Neural progenitor cell (in vitro differentiated cells): ENCODE data around the gene IFNLR1. TPM values are rescaled to one million over a fixed set of nuclear protein-coding genes. Genes with fewer than 3 reads are reported as not detected.

Source experiments
- DNase-seq: peaks from one replicate; pipeline ENCODE4 v3.0.0-alpha.2; 2016; ENCODE audit warnings: low spot score
- H2AFZ ChIP-seq: fragments of 200-600 bp; sonication (generic); replicated peaks from 2 replicates; pipeline ENCODE4 v1.6.1; 2016; ENCODE audit warnings: antibody characterized with exemption
- H3F3A ChIP-seq: fragments of 200-600 bp; sonication (generic); 2 replicates; pipeline ENCODE4 v1.6.1; 2016; ENCODE audit warnings: antibody characterized with exemption, low read depth
- H3K27ac ChIP-seq: fragments of 200-600 bp; sonication (generic); 2 replicates; pipeline ENCODE4 v1.5.1; 2016; ENCODE audit warnings: mild to moderate bottlenecking
- H3K27me3 ChIP-seq: fragments of 200-600 bp; sonication (generic); 2 replicates; pipeline ENCODE4 v1.6.1; 2016; ENCODE audit warnings: mild to moderate bottlenecking, moderate library complexity
- H3K36me3 ChIP-seq: fragments of 200-600 bp; sonication (generic); 2 replicates; pipeline ENCODE4 v1.5.1; 2016
- H3K4me1 ChIP-seq: fragments of 200-600 bp; sonication (generic); 2 replicates; pipeline ENCODE4 v1.6.1; 2016; ENCODE audit warnings: mixed run types
- H3K4me2 ChIP-seq: fragments of 200-600 bp; sonication (generic); 2 replicates; pipeline ENCODE4 v1.6.1; 2016
- H3K4me3 ChIP-seq: fragments of 200-600 bp; sonication (generic); 2 replicates; pipeline ENCODE4 v1.5.1; 2016
- H3K79me2 ChIP-seq: fragments of 200-600 bp; sonication (generic); 2 replicates; pipeline ENCODE4 v1.6.1; 2016; ENCODE audit warnings: low read depth
- H3K9ac ChIP-seq: fragments of 200-600 bp; sonication (generic); 2 replicates; pipeline ENCODE4 v1.6.1; 2016
- H3K9me3 ChIP-seq: fragments of 200-600 bp; sonication (generic); 2 replicates; pipeline ENCODE4 v1.5.1; 2016; ENCODE audit warnings: low read depth
- H4K20me1 ChIP-seq: fragments of 200-600 bp; sonication (generic); 2 replicates; pipeline ENCODE4 v1.6.1; 2016; ENCODE audit warnings: low read depth
- H3K27ac Mint-ChIP-seq: 3 replicates; pipeline ENCODE4 v1.8.0; 2021; ENCODE audit warnings: mixed read lengths
- H3K27me3 Mint-ChIP-seq: 2 replicates; pipeline ENCODE4 v1.8.0; 2022; ENCODE audit warnings: low read depth, mild to moderate bottlenecking, inconsistent platforms, moderate library complexity, mixed read lengths; ENCODE audit not compliant: insufficient read depth
- H3K36me3 Mint-ChIP-seq: 3 replicates; pipeline ENCODE4 v1.8.0; 2021; ENCODE audit warnings: mixed read lengths
- H3K4me1 Mint-ChIP-seq: 3 replicates; pipeline ENCODE4 v1.8.0; 2021; ENCODE audit warnings: mixed read lengths
- H3K4me3 Mint-ChIP-seq: 3 replicates; pipeline ENCODE4 v1.8.0; 2021; ENCODE audit warnings: mild to moderate bottlenecking, moderate library complexity, mixed read lengths
- H3K9me3 Mint-ChIP-seq: 3 replicates; pipeline ENCODE4 v1.8.0; 2020; ENCODE audit warnings: mixed read lengths
- EZH2 ChIP-seq: fragments of 200-600 bp; sonication (generic); IDR thresholded peaks from 2 replicates; pipeline ENCODE4 v1.6.1; 2017; ENCODE audit warnings: antibody characterized with exemption, mild to moderate bottlenecking, moderate library complexity
- EZH2phosphoT487 ChIP-seq: fragments of 200-600 bp; sonication (generic); IDR thresholded peaks from 2 replicates; pipeline ENCODE4 v1.6.1; 2017; ENCODE audit warnings: antibody characterized with exemption
- total RNA-seq: library from RNA; depleted of rRNA; stranded (reverse); fragments of >200 nt; gene quantifications from 2 replicates; pipeline ENCODE4 v1.2.3, GENCODE V29; 2015; ENCODE audit warnings: low replicate concordance
- TF ChIP-seq, protein P1 (sequence below): fragments of 200-600 bp; sonication (generic); IDR thresholded peaks from 2 replicates; pipeline ENCODE4 v1.5.1; 2017; ENCODE audit warnings: antibody characterized with exemption, mild to moderate bottlenecking

IFNLR1 gene
- total RNA-seq, 1 donor from 2014 or later, result 3.3 TPM

DNA sequence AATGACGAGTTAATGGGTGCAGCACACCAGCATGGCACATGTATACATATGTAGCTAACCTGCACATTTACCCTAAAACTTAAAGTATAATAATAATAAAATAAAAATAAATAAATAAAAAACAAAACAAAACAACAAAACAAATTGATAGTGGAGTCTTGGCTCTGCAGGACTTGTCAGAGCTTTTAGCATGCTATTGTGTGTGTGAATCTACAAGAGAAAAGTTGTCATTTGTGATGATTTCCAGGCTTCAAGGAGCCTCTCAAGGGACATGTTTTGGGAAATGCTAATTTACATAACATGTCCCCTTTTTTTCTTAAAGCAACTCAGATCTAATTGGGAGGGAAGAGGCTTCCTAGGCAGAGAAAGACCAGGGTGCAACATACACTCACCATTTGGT lies 53.3 kb downstream of the IFNLR1 start:
- no peaks in the 10 kb centered on the region for H3K79me2 ChIP-seq
- no peak overlapping the region for H3K4me3 Mint-ChIP-seq

DNA sequence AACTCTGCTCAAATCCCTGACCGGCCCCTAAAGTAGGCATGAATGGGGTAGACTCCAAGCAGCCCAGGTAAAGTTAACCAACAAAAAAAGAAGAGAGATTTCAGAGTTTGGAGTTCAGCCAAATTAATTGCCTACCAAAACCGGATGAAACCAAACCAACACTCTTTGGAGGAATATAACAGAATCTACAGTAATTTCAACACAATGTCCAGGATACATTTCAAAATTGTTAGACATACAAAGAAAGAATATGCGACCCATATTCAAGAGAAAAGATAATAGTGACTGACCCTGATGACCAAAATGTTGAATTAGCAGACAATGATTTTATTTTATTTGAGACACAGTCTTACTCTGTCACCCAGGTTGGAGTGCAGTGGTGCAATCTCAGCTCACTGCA lies 56.7 kb downstream of the IFNLR1 start:
- no peak overlapping the region for H3K4me2 ChIP-seq
- no peaks in the 10 kb centered on the region for H4K20me1 ChIP-seq
- peaks cover 2% of the 10 kb centered on the region for H3K9me3 Mint-ChIP-seq
- no peaks in the 10 kb centered on the region for H3K27me3 ChIP-seq
- no peak overlapping the region for H2AFZ ChIP-seq
- no peak overlapping the region for H3K27ac ChIP-seq
- H3K9ac ChIP-seq, result no peak overlapping the region
- H3K4me3 ChIP-seq, result no peak overlapping the region
- no peaks in the 10 kb centered on the region for H3K4me1 Mint-ChIP-seq
- H3K79me2 ChIP-seq, result no peaks in the 10 kb centered on the region
- H3K4me1 ChIP-seq, result no peaks in the 10 kb centered on the region
- no peaks in the 10 kb centered on the region for H3K36me3 ChIP-seq
- H3F3A ChIP-seq, result no peaks in the 10 kb centered on the region
- no peaks in the 10 kb centered on the region for H3K9me3 ChIP-seq
- no peaks in the 10 kb centered on the region for H3K36me3 Mint-ChIP-seq
- no peak for TF ChIP-seq EZH2
- TF ChIP-seq, protein P1, sequence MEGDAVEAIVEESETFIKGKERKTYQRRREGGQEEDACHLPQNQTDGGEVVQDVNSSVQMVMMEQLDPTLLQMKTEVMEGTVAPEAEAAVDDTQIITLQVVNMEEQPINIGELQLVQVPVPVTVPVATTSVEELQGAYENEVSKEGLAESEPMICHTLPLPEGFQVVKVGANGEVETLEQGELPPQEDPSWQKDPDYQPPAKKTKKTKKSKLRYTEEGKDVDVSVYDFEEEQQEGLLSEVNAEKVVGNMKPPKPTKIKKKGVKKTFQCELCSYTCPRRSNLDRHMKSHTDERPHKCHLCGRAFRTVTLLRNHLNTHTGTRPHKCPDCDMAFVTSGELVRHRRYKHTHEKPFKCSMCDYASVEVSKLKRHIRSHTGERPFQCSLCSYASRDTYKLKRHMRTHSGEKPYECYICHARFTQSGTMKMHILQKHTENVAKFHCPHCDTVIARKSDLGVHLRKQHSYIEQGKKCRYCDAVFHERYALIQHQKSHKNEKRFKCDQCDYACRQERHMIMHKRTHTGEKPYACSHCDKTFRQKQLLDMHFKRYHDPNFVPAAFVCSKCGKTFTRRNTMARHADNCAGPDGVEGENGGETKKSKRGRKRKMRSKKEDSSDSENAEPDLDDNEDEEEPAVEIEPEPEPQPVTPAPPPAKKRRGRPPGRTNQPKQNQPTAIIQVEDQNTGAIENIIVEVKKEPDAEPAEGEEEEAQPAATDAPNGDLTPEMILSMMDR, result no peak
- TF ChIP-seq EZH2phosphoT487, result no peak
- peaks cover 4% of the 10 kb centered on the region for H3K27me3 Mint-ChIP-seq
- no peak overlapping the region for H3K4me3 Mint-ChIP-seq
- H3K27ac Mint-ChIP-seq, result no peak overlapping the region
- no peak for DNase-seq

More for the DNA sequence above, 53.3 kb downstream of the IFNLR1 start:
- Histone ChIP-seq H3K4me2 (no peak overlapping the region), H4K20me1 (no peaks in the 10 kb centered on the region), H3K4me1 (no peaks in the 10 kb centered on the region), H3K36me3 (no peaks in the 10 kb centered on the region), H3K9me3 (no peaks in the 10 kb centered on the region), H3K9ac (no peak overlapping the region), H3F3A (no peaks in the 10 kb centered on the region), H3K27me3 (no peaks in the 10 kb centered on the region), H3K4me3 (no peak overlapping the region), H2AFZ (no peak overlapping the region), H3K27ac (no peak overlapping the region)
- H3K27ac Mint-ChIP-seq, result no peak overlapping the region
- H3K9me3 Mint-ChIP-seq, result peaks cover 2% of the 10 kb centered on the region
- no peak for DNase-seq
- H3K36me3 Mint-ChIP-seq, result no peaks in the 10 kb centered on the region
- peaks cover 7% of the 10 kb centered on the region for H3K27me3 Mint-ChIP-seq
- TF ChIP-seq EZH2 (no peak), EZH2phosphoT487 (no peak)
- TF ChIP-seq, protein P1, result no peak
- peaks cover 14% of the 10 kb centered on the region for H3K4me1 Mint-ChIP-seq

DNA sequence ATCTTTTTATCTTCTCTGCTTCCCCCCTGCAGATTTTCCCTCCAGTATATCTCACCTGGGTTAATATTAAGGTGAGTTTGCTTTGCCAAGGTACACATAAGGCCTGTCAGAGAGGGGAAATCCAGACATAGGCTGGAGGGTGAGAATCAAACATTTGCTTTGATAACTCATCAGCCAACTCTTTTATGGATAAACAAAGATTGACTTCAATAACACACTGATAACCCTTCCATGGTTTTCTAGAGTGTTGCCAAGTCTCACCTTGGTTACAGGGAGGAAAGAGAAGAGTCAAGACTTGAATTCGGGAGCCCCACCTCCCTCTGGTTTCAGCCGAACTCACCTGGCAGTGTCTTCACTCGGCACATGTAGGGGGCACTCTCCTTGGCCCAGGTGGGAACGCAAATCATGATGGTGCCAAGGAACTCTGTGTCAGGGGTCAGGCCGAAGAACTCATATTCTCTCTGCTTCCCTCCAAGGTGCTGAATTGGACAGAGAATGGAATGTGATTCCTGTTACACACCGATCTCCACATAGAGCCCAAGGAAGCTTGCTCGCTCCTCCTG lies 59.2 kb downstream of the IFNLR1 start:
- Histone ChIP-seq H3K4me2 (no peak overlapping the region), H4K20me1 (no peaks in the 10 kb centered on the region), H3K4me3 (no peak overlapping the region), H3K79me2 (no peaks in the 10 kb centered on the region), H3K9ac (no peak overlapping the region), H2AFZ (no peak overlapping the region), H3F3A (no peaks in the 10 kb centered on the region), H3K4me1 (no peaks in the 10 kb centered on the region), H3K36me3 (no peaks in the 10 kb centered on the region), H3K9me3 (no peaks in the 10 kb centered on the region), H3K27ac (no peak overlapping the region), H3K27me3 (no peaks in the 10 kb centered on the region)
- no peak for DNase-seq
- TF ChIP-seq, protein P1, result no peak
- TF ChIP-seq EZH2phosphoT487 (no peak), EZH2 (no peak)
- H3K9me3 Mint-ChIP-seq, result peaks cover 2% of the 10 kb centered on the region
- H3K4me3 Mint-ChIP-seq, result no peak overlapping the region
- no peak overlapping the region for H3K27ac Mint-ChIP-seq
- H3K36me3 Mint-ChIP-seq, result no peaks in the 10 kb centered on the region
- H3K27me3 Mint-ChIP-seq, result no peaks in the 10 kb centered on the region
- no peaks in the 10 kb centered on the region for H3K4me1 Mint-ChIP-seq
